Mononuclear cell (primary cell): ENCODE data around the gene CERS1. TPM values are rescaled to one million over a fixed set of nuclear protein-coding genes. Genes with fewer than 3 reads are reported as not detected.

Experiments used
- H3K27me3 ChIP-seq: 2 replicates; pipeline ENCODE4 v1.6.0; 2011; ENCODE audit warnings: low read length, control low read depth; ENCODE audit not compliant: insufficient read depth
- H3K4me1 ChIP-seq: 2 replicates; pipeline ENCODE4 v1.5.1; 2011; ENCODE audit warnings: mild to moderate bottlenecking, low read length, control low read depth; ENCODE audit not compliant: insufficient read depth
- H3K4me3 ChIP-seq: 2 replicates; pipeline ENCODE4 v1.5.1; 2011; ENCODE audit warnings: mild to moderate bottlenecking, low read length, moderate library complexity
- H3K9me3 ChIP-seq: 2 replicates; pipeline ENCODE4 v1.5.1; 2011; ENCODE audit warnings: low read depth, mild to moderate bottlenecking, control low read depth, low read length
- total RNA-seq: library from RNA; depleted of rRNA; stranded (reverse); fragments of >200 nt; gene quantifications from one replicate; pipeline ENCODE4 v1.2.3, GENCODE V29; 2012

CERS1 gene
- total RNA-seq, 1 donor, result not detected

- H3K4me3 ChIP-seq, result no peak overlapping the region
- peaks cover 16% of the 10 kb centered on the region for H3K27me3 ChIP-seq
- no peaks in the 10 kb centered on the region for H3K9me3 ChIP-seq
- H3K4me1 ChIP-seq, result peaks cover 8% of the 10 kb centered on the region
Measured at GRCh38 chr19:18897094-18898029, 1.4 kb upstream of the CERS1 start.

DNA sequence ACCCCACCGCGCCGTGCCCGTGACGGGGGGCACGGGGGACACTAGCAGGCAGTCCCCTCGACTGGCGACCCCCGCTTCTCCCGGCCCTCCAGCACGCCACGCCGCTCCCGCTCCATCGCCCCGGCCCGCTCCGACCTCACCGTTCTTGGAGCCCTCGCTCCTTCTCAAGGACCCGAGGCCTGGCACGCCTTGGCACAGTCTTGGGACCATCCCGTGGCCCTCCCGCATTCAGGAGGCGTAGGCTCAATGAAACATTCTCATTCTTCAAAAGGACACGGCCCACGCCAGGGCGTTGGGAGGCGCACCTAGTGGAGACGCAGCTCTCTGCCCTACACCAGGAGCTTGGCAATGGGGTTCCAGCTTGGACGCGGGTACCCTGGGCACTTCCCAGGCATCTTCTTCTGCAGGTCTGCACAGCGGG, 473 bp upstream of the CERS1 start:
- H3K9me3 ChIP-seq, result no peaks in the 10 kb centered on the region
- peaks cover 16% of the 10 kb centered on the region for H3K27me3 ChIP-seq
- H3K4me3 ChIP-seq, result no peak overlapping the region
- peaks cover 8% of the 10 kb centered on the region for H3K4me1 ChIP-seq

DNA sequence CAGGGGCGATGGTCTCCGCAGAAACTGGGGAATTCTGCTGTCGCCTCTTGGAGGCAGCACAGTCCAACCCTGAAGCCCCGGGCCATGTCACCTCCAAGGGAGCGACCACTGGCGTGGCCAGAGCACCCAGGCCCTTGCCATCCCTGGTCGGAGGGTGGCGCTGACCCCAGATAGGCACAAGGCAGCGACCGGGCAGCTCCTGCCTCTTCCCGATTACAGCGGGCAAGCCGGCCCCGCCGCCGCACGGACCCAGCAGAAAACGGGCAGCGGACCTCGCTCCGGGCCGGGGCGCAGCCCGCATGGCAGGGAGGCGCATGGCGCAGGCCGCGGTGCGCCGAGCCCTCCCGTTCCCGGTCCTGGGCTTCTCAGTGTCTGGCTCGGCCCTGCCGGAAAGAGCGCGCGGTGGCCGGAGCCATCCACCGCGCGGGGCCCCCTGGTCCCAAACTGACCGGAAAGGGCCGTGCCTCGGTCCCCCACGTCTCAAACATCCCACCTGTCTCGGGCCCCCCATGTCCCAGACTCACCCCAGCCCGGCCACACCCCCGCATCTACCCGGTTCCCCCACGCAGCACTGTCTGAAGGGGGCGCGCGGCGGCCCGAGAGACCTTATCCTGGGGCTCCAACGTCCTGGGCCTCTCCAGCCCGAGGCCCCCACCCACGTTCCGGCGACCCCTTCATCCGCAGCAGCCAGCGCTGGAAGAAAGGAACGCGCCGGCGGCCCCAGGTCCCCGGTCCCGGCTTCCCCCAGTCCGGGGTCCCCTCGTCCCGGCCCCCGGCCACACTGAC, 727 bp downstream of the CERS1 start:
- Histone ChIP-seq H3K4me3 (no peak overlapping the region), H3K4me1 (peaks cover 8% of the 10 kb centered on the region), H3K9me3 (no peaks in the 10 kb centered on the region), H3K27me3 (peaks cover 16% of the 10 kb centered on the region)

- Histone ChIP-seq H3K4me1 (peaks cover 8% of the 10 kb centered on the region), H3K4me3 (no peak overlapping the region), H3K27me3 (peaks cover 16% of the 10 kb centered on the region), H3K9me3 (no peaks in the 10 kb centered on the region)
Measured at GRCh38 chr19:18894254-18895037, 1.5 kb downstream of the CERS1 start.

DNA sequence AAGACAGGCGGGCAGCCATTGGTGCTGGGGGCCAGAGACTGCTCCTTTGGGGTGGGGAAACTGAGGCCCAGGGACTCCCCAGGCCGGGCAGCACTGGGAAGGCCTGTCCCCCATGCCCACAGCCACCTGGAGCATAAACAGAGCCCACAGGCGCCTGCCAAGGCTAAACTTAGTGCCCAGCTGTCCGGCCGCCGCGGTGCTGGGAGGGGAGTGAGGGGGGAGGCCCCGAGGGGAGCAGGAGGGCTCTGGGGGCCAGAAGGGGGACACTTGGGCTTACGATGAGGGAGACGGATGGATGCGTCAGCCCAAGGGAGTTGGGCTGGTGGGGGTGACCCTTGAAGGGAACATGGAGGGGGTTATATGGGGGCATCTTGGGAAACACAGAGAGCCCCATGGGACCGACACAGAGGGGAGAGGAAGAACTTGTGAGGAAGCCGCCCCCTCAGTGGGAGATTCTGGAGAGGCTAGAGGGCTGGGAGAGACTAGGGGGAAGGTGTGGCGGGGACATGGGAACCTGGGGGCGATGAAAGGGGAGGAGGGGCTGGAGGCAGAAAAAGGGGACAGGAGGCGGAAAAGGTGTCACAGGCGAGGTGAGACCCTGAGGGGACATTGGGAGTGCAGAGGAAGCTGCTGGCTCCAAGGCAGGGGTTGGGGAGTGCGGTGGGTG, 2.2 kb downstream of the CERS1 start:
- H3K27me3 ChIP-seq, result peaks cover 16% of the 10 kb centered on the region
- H3K9me3 ChIP-seq, result no peaks in the 10 kb centered on the region
- peaks cover 8% of the 10 kb centered on the region for H3K4me1 ChIP-seq
- no peak overlapping the region for H3K4me3 ChIP-seq

GRCh38 chr19:18889949-18890745, 5.8 kb downstream of the CERS1 start:
- Histone ChIP-seq H3K4me3 (no peak overlapping the region), H3K27me3 (peaks cover 8% of the 10 kb centered on the region), H3K4me1 (peaks cover 3% of the 10 kb centered on the region), H3K9me3 (no peaks in the 10 kb centered on the region)

DNA sequence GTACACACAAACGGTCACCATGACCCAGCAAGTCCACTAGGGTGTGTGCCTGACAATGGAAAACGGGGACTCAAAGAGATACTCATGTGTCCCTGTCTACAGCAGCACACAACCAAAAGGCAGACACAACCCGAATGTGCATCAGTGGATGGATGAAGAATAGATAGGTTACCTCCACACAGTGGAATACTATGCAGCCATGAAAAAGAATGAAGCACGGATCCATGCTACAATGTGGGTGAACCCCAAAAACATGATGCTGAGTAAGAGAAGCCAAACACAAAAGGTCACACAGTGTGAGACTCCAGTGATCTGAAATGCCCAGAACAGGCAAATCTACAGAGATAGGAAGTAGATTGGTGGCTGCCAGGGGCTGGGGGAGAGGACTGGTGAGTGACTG, 9.0 kb downstream of the CERS1 start:
- H3K4me3 ChIP-seq, result no peak overlapping the region
- no peaks in the 10 kb centered on the region for H3K4me1 ChIP-seq
- no peaks in the 10 kb centered on the region for H3K9me3 ChIP-seq
- H3K27me3 ChIP-seq, result no peaks in the 10 kb centered on the region

- no peaks in the 10 kb centered on the region for H3K9me3 ChIP-seq
- no peak overlapping the region for H3K4me3 ChIP-seq
- no peaks in the 10 kb centered on the region for H3K27me3 ChIP-seq
- no peaks in the 10 kb centered on the region for H3K4me1 ChIP-seq
Measured at GRCh38 chr19:18883526-18884304, 12.2 kb downstream of the CERS1 start.

DNA sequence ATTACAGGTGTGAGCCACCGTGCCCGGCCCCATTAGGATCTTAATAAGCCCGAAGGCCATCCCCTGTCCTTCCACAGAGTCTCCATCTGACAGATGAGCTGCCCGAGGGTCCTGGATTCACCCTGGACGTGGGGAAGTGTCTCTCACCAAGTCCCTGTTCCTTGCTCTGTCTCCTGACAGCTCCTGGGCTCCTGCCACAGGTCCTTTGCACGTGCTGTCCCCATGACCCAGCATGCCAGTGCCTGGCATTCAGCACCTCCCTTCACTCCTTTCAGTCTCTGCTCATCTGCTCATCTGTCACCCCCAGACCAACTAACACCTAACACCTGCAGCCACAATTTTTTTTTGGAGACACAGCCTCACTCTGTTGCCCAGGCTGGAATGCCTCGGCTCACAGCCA, 14.5 kb downstream of the CERS1 start:
- no peak overlapping the region for H3K4me3 ChIP-seq
- H3K27me3 ChIP-seq, result no peaks in the 10 kb centered on the region
- no peaks in the 10 kb centered on the region for H3K9me3 ChIP-seq
- H3K4me1 ChIP-seq, result no peaks in the 10 kb centered on the region

DNA sequence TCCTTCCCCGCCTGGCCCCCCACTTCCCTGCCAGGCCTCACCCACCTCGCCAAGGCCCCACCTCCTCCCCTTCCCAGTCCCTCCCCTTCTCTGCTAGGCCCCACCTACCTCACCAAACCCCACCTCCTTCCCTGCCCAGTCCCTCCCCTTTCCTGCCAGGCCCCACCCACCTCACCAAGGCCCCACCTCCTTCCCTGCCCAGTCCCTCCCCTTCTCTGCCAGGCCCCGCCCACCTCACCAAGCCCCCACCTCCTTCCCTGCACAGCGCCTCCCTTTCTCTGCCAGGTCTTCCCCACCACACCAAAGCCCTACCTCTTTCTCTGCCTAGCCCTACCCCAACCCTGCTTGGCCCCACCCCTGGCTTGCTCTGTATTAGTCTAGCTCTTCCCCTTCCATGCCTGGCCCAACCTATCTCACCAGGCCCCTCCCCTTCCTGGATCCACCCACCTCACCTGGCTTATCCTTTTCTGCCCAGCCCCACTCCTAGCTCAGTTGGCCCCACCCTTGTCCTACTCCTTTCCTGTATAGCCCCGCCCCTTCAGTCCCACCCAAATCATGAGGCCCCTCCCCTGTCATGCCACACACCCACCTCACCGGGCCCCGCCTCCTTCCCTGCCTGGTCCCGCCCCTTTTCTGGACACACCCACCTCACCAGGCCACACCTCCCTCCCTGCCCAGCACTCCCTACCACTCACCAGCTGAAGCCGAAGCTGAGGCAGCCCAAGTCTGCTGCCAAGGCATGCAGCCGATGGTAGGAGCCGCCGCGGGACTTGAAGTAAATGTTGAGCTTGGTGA, 16.2 kb downstream of the CERS1 start:
- Histone ChIP-seq H3K9me3 (no peaks in the 10 kb centered on the region), H3K4me3 (no peak overlapping the region), H3K27me3 (no peaks in the 10 kb centered on the region), H3K4me1 (no peaks in the 10 kb centered on the region)

GRCh38 chr19:18878858-18879578, 16.9 kb downstream of the CERS1 start:
- Histone ChIP-seq H3K4me1 (no peaks in the 10 kb centered on the region), H3K4me3 (no peak overlapping the region), H3K9me3 (no peaks in the 10 kb centered on the region), H3K27me3 (no peaks in the 10 kb centered on the region)

DNA sequence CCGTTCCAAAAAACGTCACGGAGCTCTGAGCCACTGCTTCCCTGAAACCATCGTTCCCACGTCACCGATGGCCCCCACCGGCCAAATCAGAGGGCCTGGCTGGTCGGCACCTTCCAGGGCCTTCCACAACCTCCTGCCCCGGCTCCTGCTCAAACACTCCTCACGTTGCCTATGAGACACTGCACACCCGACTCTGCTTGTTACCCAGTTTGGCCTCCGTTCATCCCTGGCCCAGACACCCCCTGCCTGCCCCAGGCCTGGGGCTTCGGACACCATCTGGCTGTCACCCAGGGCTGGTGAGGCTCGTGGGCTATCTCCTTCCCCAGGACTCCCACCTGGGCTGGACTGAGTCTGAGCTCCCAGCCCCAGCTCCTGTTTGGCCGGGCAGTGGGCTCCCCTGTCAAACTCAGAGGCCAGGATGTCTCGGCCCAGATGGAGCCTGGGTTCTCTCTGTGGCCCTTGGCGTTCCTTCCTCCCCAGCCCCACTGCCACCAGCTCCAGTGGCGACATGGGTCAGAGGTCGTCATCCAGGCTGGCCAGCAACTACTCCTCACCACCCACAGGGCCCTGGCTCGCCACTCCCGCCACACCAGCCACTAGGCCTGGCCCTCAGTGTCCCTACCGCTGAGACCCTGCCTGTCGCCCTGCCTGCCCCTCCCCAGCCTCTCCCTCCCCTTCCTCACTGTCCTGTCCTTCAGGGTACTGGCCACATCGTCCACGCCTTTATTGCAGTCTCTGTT, 17.7 kb downstream of the CERS1 start:
- Histone ChIP-seq H3K27me3 (no peaks in the 10 kb centered on the region), H3K4me3 (no peak overlapping the region), H3K4me1 (no peaks in the 10 kb centered on the region), H3K9me3 (no peaks in the 10 kb centered on the region)
